NCI-H2227 (cell line): ENCODE measurements around the gene TBC1D2.

Experiments used
- DNase-seq: peaks from one replicate; lab custom pipeline; 2025; ENCODE audit not compliant: unreplicated experiment; lab: John Stamatoyannopoulos, UW

TBC1D2 gene

GRCh38 chr9:98242426-98242825 is 13.0 kb downstream of the TBC1D2 start:
- DNase-seq: no peak

DNA sequence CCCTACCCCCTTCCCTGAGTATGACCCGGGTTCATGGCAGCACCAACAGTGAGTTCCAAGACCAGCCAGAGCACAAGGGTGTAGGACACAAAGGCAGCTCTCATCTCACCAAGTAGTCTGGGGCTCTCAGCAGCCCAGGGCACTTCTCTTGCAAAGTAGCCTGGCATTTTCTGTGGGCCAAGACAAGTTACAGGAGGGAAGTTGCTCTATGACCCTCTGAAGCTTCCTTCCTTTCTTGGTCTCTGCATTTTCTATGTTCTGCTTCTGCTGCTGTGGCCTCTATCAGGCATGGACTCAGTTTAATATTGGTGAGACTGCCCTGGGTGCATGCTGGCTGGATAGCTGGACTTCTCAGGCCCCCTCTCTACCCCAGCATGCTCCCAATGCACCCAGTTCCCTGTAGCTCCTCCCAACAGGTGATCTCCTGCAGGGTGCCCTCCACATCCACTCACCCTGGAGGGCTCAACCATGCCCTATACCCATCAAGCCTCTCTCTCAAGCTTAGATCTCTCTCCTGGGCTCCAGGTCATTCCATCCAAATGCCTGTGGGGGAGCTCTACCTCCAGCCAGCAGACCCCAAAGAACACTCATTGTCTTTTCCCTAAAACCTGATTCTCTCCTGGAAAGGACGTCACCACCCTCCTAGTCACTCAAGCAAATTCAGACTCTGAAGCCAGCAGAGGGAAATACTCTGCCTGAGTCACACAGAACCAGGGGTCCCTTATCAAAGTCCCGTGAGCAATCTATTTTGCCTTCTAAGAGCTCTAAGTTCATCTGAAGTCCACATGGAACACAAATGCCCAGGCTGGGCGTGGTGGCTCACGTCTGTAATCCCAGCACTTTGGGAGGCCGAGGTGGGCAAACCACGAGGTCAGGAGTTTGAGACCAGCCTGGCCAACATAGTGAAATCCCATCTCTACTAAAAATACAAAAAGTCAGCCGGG is 13.8 kb downstream of the TBC1D2 start:
- DNase-seq: no peak

DNA sequence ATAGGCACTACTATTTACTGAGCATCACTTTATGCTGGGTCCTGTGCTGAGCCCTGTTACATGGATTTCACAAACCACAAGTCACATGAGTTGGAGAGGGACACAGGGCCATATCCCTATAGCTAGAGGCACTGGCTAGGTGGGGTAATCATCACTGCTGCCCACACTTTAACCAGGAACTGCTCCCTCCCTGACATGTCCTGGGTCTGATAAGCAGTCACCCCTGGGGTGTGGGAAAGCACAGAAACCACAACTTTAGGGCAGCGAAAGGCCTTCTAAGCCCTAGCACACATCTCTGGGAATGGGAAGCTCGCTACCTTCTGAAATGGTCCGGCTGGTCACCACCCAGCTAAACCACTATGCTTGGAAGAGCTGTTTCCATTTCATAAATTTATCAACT is 15.0 kb downstream of the TBC1D2 start:
- no peak for DNase-seq

DNA sequence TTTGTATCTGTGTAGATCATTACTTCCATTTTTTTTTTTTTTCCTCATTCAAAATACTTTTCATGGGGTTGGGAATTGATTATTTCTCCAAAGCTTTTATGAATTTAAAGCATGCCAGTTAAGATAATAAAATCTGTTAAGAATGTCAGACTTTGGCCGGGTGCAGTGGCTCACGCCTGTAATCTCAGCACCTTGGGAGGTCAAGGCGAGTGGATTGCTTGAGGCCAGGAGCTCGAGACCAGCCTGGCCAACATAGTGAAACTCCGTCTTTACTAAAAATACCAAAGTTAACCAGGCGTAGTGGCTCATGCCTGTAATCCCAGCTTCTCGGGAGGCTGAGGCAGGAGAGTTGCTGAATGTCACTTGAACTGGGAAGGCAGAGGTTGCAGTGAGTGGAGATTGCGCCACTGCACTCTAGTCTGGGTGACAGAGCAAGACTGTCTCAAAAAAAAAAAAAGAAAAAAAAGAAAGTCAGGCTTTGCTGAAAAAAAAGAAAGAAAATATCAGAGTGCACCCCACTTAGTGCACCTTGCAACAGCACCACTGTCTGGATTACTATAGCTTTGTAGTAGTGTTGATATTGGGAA is 18.5 kb downstream of the TBC1D2 start:
- no peak for DNase-seq

- no peak for DNase-seq
Measured at GRCh38 chr9:98235126-98235525, 20.3 kb downstream of the TBC1D2 start.

DNA sequence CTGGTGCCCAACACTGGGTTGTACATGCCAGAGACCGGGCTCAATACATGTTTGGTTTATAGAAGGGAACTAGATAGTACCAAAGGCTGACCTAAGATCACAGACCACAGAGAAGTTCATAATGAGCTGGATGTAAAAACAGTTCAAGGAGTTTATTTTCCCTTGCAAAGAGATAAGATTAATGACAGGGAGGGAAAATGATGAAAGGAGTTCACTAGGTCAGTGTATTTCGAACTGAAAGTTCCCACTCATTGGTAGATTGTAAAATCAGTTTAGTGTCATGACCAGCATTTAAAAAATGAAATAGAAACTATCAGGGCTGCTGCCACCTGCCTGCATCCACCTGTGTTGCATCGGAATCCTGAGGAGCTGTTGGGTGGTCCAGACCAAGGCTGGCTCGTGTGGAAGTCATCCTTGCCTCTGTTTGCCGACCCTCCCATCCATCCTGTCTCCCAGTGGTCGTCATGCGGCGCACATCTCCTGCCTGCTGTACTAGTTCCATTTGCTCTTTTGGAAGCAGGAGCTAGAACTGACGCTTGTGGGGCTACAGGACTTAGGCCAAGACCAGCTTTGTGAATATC is 21.1 kb downstream of the TBC1D2 start:
- DNase-seq: no peak

DNA sequence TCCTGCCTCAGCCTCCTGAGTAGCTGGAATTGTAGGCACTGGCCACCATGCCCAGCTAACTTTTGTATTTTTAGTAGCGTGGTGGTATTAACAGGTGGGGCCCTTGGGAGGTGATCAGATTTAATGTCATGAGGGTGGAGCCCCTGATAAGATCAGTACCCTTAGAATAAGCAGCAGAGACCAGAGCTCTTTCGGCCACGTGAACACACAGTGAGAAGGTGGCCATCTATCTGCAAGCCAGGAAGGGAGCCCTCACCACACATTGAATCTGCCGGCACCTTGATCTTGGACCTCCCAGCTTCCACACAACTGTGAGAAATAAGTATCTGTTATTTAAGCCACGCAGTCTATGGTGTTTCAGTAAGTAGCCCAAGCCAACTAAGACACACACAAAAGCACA is 22.5 kb downstream of the TBC1D2 start:
- no peak for DNase-seq

DNA sequence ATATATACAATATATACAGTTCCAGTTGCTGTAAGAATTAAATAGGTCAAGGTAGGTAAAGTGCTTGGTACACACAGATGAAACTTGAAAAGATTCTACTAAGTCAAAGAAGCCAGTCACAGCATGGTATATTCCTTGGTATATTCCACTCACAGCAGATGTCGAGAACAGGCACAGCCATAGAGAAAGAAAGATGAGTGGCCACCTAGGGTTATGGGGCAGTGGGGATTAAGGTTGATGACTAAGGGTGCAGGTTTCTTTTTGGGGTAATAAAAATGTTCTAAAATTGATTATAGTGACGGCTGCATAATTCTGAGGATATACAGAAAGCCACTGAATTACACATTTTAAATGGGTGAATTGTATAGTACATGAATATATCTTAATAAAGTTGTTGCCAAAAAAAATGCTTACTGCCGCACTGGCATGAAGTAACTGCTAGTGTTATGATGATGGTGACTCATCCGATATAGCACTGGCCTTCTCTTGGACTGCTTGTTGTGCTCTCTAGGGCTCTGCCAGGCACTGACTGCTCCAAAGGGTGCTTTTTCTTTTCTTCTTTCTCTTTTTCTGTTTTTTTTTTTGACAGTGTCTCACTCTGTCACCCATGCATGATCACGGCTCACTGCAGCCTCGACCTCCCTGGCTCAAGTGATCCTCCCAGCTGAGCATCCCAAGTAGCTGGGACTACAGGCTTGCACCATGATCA is 23.5 kb downstream of the TBC1D2 start:
- DNase-seq: no peak

DNA sequence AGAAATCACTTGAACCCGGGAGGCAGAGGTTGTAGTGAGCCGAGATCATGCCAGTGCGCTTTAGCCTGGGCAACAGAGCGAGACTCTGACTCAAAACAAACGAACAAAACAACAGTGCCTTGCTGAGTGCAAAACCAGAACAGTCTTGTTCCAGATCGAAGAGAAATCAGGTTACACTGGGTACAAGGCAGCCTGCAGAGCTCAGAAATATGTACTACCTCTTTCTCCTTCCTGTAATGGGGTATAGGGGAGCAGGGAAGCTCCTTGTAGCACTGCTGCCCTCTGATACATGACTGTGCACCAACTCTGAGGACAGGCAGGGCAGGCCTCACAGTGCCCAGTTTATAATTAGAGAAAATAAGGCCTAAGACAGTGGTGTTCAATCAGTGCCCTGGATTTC is 24.7 kb downstream of the TBC1D2 start:
- DNase-seq: no peak

GRCh38 chr9:98230304-98230703 is 25.1 kb downstream of the TBC1D2 start:
- no peak for DNase-seq

GRCh38 chr9:98229620-98230019 is 25.8 kb downstream of the TBC1D2 start:
- no peak for DNase-seq

GRCh38 chr9:98229090-98229395 is 26.4 kb downstream of the TBC1D2 start:
- no peak for DNase-seq

GRCh38 chr9:98228392-98229089 is 26.9 kb downstream of the TBC1D2 start:
- no peak for DNase-seq

GRCh38 chr9:98227883-98228282 is 27.6 kb downstream of the TBC1D2 start:
- DNase-seq: no peak

DNA sequence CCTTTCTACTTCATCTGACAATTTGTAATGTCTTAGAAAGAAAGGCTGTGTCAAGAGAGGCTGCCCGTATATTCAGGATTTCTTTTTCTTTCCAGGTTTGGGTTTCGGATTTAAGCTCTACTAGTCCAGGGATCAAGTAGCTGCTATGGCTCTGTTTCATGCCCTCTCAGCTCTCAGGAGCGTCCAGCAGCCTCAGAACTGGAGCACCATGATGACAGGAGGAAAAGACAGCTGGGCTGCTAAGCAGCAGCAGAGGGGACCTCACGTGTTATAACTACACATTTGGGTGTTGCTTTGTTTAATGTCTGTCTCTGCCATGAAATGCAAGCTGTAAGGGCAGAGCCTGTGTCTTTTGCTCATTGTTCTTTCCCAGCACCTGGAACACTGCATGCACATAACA is 28.5 kb downstream of the TBC1D2 start:
- DNase-seq: no peak

DNA sequence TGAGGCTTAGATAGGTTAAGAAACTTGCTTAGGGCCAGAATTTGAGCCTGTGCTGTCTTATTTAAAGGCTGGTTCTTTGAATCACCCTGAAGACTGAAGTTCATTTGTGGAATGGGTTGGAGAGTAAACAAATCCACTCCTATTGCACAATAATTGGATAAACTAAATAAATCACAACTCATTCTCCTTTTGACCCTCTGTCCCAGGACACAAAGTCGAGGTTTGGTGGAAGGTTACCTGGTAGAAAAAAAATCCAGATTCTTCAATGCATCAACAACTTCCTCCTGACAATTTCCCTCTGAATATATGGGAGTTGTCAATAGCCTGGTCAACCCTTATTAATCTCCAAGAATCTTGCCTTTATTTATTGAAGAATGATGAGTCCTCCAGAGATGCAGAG is 28.9 kb downstream of the TBC1D2 start:
- no peak for DNase-seq

DNA sequence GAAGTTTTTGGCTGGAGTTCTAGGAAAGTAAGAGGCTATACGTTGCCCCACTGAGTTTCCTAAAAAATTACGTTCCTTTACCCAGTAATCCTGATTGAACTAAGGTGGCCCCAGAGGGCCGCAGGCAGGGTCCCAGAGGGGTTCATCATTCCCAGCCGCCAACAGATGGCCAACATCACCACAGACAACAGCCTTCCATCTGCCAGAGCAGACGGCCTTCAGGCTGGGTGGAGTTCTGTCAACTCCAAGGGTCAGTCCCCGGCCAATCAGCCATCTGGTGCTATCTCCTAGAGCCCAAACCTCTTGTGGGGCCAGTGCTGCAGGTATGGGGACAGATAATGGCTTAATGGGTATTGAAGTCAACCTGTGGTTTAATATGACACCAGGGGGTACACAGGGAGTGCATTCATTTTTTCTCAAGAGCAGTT is 30.4 kb downstream of the TBC1D2 start:
- no peak for DNase-seq

DNA sequence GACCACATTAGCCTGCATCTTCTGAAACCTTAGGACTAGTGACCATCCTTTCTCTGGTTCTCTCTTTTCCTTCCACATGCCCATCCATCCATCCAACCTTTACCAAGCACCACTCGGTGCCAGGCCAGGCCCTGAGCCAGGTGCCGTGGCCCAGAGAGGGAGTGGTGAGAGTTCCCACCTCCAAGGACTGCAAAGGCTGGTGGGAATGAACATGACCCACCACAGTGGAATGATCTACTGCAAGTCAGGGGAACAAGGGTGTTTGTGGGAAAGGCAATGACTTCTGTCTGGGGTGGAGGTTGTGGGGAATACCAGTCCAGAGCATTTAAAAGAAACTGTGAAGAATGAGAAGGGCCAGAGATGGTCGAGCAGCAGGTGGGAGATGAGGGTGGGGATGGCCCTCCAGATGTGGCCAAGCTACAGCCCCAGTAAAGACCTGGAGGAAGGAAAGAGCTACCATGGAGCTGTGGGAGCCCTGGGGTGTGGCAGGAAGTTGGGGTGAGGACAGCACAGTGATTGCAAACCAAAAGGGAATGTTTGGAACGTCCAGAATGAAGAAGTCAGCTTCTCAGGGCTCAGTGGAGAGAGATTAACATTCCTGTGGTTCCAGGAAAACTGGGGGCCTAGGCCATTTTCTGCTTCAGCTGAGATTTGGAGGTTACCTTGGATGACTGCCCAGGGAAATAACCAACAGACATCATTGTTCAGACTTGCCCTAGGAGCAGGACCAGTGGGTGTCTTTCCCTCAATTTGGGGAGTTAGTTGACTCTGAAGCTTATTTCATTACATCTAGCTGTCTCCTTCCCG is 32.4 kb downstream of the TBC1D2 start:
- no peak for DNase-seq

GRCh38 chr9:98220911-98221310 is 34.5 kb downstream of the TBC1D2 start:
- no peak for DNase-seq

DNA sequence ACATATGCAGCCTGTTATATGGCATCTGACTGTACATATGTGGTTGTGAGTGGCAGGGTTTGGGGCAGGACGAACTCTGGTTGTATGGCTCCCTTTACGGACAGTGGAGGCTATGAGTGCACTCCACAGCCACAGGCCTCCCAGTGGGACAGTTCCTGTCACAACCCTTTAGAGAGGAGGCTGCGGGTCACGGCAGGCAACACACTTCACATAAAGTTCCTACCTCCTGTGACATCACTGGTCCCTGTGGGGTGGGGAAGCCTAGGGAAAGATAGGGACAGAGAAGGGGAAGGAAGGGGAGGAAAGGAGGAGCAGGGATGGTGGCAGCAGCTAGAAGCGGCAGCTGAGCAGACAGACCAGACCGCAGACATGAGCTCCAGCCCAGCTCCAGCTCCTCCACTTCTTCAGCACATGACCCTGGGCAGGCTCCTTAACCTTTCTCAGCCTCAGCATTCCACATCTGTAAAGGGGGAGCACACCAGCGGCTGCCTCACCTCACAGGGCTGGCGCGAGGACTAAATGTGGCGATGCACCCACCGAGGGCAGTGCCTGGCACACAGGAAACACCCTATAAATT is 35.6 kb downstream of the TBC1D2 start:
- no peak for DNase-seq
